GM18517 (cell line): ENCODE results near the gene KLF16.
"Not testable (repeated sequence)": the region's sequence is repeated elsewhere in the genome, so short reads cannot be mapped to it uniquely, and the experiment has no call there.

ENCODE experiments used
- ATAC-seq: cut with Tn5 transposase; IDR thresholded peaks from one replicate; pipeline ENCODE4 v1.9.1; 2021; ENCODE audit warnings: mild to moderate bottlenecking, moderate library complexity; ENCODE audit not compliant: unreplicated experiment

KLF16 gene

DNA sequence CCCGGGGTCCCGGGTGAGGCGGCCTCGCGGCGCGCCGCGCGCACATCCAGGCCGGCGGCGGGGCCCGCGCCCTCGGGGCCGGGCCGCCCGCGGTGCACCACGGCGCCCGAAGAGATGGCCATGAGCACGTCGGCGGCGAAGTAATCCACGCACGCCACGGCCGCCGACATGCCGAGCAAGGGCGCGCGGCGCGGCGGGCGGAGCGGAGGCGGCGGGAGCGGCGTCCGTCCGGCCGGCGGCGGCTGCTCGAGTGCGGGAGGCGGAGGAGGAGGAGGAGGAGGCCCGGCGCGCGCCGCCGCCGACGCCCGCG, at the start of gene KLF16:
Gene KLF16, minus strand, starts transcription at position 252 of the 310 bp plus-strand sequence. Its CDS starts 82 bp downstream, at position 170.
- ATAC-seq, result peak; percentile 8

DNA sequence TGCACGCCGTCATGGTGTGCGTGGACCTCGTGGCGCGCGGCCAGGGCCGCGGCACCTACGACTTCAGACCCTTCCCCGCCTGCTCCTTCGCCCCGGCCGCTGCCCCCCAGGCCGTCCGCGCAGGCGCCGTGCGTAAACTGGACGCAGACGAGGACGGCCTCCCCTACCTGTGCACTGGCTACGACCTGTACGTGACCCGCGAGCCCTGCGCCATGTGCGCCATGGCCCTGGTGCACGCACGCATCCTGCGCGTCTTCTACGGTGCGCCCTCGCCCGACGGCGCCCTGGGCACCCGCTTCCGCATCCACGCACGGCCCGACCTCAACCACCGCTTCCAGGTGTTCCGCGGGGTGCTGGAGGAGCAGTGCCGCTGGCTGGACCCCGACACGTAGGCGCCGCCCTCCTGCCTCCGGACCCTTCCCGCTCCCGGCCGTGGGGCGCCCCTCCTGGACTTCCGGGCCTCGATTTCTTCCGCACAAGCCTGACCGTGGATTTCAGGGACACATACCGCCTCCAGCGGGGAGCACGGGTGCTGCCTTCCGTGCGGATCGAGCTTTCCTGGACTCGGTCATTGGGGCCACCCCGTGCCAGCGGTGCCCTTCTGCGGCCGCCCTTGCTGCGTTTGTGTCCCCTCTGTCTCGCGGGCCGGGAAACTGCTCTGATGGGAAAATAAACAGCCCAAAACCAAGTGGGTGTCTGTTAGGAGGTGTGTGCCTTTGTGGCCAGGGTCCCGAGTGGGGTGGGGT, 49.6 kb upstream of the KLF16 start:
- no peak for ATAC-seq

DNA sequence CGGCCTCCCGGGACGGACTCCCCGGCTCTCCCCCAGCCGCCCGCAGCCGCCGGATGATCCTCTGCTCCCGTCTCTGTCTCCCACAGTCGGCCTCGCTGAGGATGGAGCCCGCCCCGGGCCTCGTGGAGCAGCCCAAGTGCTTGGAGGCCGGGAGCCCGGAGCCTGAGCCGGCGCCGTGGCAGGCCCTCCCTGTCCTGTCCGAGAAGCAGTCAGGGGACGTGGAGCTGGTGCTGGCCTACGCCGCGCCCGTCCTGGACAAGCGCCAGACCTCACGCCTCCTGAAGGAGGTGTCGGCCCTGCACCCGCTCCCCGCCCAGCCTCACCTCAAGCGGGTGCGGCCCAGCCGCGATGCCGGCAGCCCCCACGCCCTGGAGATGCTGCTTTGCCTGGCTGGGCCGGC, 48.6 kb upstream of the KLF16 start:
- ATAC-seq, result no peak

DNA sequence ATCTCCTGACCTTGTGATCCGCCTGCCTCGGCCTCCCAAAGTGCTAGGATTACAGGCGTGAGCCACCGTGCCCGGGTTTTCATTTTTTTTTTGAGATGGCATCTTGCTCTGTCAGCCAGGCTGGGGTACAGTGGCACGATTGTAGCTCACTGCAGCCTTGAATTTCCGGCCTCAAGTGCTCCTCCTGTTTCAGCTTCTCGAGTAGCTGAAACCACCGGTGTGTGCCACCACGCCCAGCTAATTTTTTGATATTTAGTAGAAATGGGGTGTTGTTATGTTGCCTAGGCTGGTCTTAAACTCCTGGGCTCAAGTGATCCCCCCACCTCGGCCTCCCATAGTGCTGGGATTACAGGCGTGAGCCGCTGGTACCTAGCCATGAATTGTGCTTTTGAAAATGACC, 47.7 kb upstream of the KLF16 start:
- ATAC-seq, result no peak

DNA sequence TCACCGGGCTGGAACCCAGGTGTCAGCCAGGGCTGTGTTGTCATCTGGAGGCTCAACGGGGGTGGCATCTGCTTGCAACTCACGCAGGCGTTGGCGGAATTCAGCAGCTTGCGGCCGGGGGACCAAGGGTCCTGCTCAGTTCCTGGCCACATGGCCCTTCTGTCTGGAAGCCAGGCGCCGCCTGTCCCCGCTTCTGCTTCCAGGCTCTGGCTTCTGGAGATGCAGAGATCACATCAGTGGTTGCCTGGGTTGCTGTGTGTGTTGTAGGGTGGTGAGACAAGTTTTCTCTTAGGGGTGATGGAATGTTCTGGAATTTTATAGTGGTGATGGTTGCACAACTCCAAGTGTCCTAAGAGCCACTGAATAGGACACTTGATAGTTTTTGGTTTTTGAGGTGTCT, 46.8 kb upstream of the KLF16 start:
- ATAC-seq, result no peak

DNA sequence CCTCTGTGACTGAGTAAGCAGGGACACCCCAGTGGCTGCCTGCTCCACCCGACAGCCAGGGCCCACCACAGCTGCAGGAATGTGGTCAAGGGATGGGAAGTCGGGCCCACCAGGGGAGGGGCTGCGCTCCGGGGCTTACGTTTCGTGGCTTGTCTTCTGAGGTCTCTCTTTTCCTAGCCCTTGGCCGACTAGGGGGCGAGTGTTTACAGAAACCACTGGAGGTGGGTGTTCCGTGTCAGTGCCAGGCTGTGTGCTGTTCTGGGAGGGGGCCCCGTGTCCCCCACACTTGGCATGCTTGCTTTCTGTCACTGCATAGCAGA, 46.3 kb upstream of the KLF16 start:
- ATAC-seq, result no peak

DNA sequence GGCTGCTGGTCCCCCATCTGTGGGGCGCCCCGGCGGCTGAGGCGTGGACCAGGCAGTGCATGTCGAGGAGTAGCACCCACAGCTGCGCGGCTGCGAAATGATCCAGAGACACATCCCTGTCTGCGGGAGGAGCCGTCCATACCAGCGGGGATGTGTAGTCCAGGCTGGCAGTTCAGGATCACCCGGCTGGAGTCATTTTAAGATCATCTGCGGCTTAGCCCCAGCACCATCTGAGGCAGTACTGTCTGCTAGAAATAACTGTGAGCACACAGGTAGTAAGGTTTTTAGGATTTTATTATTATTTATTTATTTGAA, 44.9 kb upstream of the KLF16 start:
- no peak for ATAC-seq

DNA sequence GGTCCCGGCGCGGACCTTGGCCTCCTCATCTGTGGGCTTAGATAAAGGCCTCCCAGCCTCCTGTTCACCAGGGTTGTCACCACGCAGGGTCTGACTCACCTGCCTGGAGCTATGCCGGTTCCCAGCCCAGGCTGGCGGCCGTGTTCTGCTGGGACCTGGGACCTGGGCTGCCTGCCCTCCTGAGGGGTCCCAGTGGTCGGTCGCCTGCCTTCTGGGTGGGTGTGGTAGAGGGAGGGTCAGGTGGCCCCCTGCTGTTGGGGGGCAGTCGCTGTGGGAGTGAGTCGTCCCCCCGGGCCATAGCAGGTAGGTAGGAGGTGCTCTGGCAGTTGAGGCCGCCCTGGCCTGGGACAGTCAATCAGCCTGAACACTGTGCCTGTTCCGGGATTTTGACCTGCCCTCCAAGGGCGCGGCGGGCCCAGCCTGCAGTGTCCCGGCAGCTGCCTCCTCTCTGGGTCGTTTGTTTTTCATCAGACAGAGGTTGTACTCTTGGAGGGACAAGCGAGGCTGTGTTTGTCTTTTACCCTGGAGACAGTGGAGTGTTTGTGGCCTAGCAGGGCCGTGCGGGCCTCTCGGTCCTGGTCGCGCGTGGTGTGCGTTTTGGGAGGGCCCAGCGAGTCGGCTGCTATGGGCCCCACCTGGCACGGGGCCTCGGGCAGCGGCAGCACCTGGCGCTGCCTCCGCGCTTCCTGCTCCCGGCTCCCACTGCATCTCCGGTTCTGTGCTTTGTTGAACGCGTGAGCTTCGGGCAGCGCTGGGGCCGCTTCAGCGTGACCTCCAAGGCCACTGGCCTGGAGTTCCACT, 44.4 kb upstream of the KLF16 start:
- ATAC-seq, result no peak

DNA sequence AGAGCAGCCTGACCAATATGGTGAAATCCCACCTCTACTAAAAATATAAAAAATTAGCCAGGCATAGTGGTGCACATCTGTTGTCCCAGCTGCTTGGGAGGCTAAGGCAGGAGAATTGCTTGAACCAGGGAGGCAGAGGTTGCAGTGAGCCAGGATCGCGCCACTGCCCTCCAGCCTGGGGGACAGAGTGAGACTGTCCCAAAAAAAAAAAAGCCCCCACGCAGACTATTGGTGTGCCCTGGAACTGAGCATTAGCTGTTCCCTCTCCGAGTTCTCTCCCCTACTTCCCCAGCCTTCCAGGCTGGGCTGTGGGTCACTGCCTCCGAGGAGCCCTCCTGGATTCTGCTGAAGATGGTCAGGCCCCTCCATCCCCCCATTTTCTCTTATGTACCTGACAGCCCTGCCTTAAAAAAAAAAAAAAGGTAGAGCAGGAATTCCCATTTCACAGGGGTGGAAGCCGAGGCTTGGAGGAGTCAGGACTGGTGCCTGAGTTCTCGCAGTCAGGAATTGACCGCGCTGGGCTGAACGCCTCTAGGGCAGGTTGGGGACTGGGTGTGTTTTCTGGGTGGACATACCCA, 43.7 kb upstream of the KLF16 start:
- no peak for ATAC-seq

DNA sequence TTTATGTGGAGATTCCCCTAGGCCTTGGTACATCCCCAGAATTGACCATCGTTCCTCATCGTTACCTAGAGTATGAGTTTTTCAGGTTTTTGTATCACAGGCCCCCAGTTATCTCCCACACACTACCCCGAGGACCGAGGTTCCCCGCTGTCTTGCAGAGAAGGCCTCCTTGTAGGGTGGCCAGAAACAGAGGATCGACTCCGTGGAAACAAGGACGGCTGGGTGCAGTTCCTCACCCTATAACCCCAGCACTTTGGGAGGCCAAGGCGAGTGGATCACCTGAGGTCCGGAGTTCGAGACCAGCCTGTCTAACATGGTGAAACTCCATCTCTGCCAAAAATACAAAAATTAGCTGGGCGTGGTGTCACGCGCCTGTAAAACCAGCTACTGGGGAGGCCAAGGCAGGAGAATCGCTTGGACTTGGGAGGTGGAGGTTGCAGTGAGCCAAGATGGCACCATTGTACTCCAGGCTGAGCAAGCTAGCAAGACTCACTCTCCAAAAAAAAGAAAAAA, 42.5 kb upstream of the KLF16 start:
- ATAC-seq, result no peak

DNA sequence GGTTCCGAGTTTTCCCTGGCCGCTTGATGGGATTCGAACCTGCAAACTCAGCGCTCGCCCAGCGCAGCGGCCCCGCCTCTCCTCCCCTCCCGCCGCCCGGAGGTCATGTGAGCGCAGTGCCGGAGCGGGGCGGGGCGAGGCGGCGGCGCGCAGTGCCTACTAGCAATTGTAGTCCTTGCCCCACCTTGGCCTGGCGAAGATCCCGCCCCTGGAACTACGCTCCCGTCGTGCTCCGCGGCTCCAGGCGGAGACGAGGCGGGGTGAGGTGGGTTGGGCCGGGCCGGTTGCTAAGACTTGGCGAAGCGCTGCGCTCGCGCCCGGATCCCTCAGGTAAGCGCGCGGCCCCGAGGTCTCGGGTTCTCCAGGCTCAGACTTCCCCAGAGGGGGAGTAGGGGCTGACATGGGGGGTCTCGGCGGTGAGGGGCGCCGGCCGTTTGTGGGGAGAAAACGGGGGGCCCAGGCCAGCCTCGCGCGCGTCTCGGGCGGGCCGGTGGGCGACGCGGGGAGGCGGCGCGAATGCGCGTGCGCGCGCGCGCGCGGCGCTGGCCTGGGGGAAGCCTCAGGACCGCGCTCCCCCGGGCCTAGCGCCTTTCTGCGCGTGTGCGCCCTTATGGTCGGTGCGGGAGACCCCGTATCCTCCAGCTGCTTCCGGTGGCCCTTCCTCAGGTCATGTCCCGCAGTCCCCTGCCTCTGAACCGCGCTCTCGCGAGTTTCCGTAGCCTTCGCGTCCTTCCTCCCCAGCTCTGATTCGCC, 41.9 kb upstream of the KLF16 start, which contains the start of the genes ADAT3 and SCAMP4:
Gene ADAT3, plus strand, starts transcription at position 290 of the 753 bp plus-strand sequence. CDS start 6,649 bp downstream, outside the sequence.
Gene SCAMP4, plus strand, starts transcription at position 290 of the 753 bp plus-strand sequence. CDS start 9,621 bp downstream, outside the sequence.
- peak; percentile 72 for ATAC-seq

DNA sequence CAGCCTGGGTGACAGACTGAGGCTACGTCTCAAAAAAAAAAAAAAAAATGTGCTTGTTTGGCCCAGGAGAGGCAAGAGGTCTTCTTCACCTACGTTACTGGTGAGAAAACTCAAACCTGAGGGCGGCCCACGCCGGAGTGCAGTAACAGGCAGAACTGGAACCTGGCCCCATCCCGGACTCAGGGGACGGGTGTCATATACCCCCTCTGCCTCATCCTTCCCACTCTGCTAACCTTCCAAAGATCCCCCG, 41.4 kb upstream of the KLF16 start:
- peak; percentile 36 for ATAC-seq

DNA sequence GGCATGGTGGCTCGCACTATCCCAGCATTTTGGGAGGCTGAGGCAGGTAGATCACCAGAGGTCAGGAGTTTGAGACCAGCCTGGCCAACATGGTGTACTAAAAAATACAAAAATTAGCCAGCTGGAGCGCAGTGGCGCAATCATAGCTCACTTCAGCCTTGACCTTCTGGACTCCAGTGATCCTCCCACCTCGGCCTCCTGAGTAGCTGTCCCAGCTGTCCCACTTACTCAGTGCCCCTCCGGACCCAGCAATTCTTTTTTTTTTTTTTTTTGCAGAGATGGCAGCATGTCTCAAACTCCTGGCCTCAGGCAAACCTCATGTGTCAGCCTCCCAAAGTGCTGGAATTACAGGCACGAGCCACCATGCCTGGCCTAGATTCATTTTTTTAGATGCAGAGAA, 39.5 kb upstream of the KLF16 start:
- no peak for ATAC-seq

DNA sequence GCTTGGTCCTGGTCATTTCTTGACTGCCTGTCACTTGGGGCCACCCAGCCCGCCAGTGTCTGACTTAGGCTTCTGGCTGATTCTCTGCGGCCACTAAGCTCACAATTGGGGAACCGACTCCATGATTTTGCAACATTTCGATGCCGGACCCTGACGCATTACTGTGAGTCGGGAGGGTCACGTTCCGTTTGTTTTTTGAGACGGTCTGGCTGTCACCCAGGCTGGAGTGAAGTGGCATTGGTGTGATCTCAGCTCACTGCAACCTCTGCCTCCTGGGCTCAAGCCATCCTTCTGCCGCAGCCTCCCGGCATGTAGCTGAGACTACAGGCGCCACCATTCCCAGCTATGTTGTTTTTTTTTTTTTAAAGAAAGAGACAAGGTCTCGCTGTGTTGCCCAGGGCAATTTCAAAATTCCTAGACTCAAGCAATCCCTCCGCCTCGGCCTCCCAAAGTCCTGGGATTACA, 38.6 kb upstream of the KLF16 start:
- ATAC-seq, result no peak

DNA sequence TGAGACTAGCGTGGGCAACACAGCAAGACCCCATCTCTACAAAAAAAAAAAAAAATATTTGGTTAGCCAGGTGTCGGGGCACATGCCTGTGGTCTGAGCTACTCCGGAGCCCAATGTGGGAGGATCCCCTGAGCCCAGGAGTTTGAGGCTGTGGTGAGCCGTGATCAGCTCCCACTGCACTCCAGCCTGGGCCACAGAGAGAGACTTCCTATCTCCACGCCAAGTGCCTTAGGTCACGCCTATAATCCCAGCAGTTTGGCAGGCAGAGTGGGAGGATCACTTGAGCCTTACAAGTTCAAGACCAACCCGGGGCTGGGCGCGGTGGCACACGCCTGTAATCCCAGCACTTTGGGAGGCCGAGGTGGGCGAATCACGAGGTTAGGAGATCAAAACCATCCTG, 33.1 kb upstream of the KLF16 start:
- no peak for ATAC-seq

DNA sequence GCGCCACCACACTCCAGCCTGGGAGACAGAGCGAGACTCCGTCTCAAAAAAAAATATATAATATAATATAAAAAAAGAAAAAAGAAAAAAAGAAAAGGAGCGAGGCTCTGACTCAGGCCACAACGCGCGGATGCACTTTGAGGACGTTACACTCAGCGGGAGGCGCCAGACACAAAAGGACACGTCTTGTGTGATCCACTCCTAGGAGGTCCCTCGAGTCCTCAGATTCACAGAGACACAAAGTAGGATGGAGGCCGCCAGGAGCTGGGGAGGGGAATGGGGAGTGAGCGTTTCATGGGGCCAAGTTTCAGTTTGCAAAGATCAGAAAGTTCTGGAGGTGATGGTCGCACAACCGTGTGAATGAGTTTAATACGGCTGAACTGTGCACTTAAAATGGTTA, 30.4 kb upstream of the KLF16 start:
- no peak for ATAC-seq

DNA sequence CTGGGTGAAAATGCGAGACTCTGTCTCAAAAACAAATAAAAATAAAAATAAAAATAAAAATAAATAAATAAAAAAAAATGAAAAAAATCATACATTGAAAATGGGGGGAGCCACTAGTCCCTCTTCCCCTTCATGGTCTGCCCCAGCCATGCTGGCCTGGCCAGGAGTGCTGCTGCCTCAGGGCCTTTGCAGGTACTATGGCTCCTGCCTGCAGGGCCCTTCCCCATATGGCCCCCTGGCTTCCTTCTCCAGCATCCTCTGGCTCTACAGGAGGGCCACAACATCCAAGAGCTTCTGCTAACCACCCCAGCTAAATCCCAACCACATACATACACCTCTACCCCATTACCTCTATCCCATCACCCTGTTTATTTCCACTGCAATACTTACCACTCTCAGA, 26.5 kb upstream of the KLF16 start:
- no peak for ATAC-seq

DNA sequence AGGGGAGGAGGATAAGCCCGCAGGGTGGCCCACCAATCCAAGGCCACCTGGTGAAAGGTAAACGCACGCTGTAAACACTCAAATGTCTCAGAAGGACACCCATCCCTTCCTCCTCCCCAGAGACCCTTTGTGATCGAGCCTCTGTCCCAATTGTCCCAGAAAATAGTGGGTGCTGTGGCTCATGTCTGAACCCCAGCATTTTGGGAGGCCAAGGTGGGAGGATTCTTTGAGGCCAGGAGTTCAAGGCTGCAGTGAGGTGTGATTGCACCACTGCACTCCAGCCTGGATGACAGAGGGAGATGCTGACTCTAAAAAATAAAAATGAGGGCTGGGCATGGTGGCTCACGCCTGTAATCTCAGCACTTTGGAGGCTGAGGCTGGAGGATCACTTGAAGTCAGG, 25.0 kb upstream of the KLF16 start:
- no peak for ATAC-seq

DNA sequence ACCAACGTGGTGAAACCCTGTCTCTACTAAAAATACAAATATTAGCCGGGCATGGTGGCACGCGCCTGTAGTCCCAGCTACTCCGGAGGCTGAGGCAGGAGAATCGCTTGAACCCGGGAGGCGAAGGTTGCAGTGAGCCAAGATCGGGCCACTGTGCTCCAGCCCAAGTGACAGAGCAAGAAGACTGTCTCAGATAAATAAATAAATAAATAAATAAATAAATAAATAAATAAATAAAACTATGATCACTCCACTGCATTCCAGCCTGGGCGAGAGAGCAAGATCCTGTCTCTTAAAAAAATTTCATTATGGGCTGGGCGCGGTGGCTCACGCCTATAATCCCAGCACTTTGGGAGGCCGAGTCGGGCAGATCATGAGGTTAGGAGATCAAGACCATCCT, 23.0 kb upstream of the KLF16 start:
- not testable (repeated sequence) for ATAC-seq

DNA sequence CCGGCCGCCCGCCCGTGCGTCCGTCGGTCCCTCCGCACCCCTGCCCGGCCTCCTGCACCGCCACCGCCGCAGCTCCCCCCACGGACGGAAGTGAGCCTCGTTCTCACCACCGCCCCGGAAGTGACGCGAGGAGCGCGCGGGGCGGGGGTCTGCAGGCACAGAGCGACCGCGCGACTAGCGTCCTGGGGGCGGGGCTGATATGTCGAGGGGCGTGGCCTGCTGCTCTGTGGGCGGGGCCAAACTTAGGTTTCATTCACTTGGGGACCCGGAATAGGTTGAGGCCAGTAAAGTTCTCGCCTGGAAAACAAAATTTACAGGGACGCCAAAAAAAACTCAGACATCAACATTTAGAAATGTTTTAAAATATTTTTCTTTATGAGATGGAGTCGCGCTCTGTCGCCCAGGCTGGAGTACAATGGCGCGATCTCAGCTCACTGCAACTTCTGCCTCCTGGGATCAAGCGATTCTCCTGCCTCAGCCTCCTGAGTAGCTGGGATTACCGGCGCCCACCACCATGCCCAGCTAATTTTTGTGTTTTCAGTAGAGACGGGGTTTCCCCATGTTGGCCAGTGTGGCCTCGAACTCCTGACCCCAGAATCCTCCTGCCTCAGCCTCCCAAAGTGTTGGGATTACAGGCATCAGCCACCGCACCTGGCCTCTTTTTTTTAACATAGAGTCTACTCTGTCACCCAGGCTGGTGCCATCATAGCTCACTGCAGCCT, 22.2 kb upstream of the KLF16 start, which contains the start of gene ABHD17A:
Gene ABHD17A, minus strand, starts transcription at position 99 of the 722 bp plus-strand sequence. CDS start 3,930 bp downstream, outside the sequence.
- peak; percentile 54 for ATAC-seq
